HG03521 (cell line): ENCODE data around the gene CSTF3.
"Not testable (repeated sequence)": the region's sequence is repeated elsewhere in the genome, so short reads cannot be mapped to it uniquely, and the experiment has no call there.

Experiments
- ATAC-seq: cut with Tn5 transposase; IDR thresholded peaks from one replicate; pipeline ENCODE4 v1.9.1; 2021; ENCODE audit warnings: mild to moderate bottlenecking, moderate library complexity; ENCODE audit not compliant: unreplicated experiment

CSTF3 gene

GRCh38 chr11:33162831-33163230, 1.6 kb upstream of the CSTF3 start:
- no peak for ATAC-seq

DNA sequence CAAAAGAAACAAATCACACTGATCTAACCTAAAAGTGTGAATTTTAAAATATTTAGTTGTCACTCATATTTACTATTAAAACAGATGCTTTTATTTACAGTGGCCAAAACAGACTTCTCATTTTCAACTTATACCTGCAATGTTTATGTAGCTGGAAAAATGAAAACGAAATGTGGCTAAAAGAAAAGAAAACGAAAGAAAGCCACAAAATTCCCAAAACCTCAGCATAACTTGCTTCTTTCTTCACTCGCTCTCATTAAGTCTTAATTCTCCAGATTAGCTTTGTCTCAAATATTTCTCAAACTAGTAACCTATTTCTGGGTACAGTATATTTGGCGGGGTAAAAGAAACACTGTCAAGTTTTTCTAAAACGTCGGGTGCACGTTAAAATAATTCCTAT, 693 bp downstream of the CSTF3 start:
- no peak for ATAC-seq

DNA sequence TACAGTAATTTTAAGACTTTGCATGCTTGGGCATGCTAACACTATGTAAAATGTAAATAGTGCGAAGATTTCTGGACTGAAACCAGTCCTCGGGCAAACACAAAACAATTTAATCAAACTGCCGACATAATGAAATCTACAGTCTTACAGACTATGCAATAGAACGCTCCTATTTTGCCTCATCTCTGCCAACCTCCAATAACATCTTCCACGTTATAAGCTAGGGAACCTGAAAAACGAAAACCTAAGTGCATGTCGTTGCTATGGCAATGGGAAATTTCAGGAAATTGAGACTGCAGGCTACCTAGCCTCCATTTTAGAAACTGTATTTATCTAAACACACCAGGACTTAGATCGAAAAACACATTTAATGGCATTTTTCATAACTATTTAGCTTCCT, 1.1 kb downstream of the CSTF3 start:
- no peak for ATAC-seq

- ATAC-seq = not testable (repeated sequence)
Observed at GRCh38 chr11:33159378-33159867, 1.9 kb downstream of the CSTF3 start.

GRCh38 chr11:33158596-33159275, 2.5 kb downstream of the CSTF3 start:
- no peak for ATAC-seq

- ATAC-seq = no peak
Observed at GRCh38 chr11:33157103-33158027, 3.9 kb downstream of the CSTF3 start.

DNA sequence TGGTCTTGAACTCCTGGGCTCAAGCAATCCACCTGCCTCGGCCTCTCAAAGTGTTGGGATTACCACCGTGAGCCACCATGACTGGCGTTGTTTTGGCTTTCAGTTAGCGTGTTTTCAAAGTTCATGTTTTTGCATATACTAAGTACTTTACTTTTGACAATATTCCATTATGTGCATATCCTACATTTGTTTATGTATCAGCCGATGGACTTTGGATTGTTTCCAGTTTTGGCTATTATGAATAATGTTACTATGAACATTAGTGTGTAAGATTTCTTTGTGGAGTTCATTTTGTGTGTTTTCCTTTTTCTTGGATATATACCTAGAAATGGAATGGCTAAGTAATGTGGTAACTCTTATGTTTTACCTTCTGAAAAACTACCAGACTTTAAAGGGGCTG, 9.9 kb downstream of the CSTF3 start:
- no peak for ATAC-seq

DNA sequence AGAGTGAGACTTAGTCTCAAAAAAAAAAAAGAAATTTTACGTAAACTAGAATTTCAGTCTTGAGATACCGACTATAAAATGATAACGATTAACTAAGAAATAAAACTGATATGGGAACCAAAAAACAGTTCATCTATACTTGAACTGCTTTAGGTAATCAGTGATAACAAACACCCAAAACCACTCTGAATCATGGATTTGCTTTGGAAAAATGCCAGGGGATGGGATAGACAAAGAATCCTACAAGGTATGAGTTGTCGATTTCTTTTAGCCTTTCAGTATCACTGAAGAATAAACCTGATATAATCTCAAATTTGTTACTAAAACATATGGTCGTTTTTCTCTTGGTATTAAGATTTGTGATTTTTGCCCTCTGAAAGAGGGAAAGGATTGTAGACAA, 13.7 kb downstream of the CSTF3 start:
- ATAC-seq = no peak

DNA sequence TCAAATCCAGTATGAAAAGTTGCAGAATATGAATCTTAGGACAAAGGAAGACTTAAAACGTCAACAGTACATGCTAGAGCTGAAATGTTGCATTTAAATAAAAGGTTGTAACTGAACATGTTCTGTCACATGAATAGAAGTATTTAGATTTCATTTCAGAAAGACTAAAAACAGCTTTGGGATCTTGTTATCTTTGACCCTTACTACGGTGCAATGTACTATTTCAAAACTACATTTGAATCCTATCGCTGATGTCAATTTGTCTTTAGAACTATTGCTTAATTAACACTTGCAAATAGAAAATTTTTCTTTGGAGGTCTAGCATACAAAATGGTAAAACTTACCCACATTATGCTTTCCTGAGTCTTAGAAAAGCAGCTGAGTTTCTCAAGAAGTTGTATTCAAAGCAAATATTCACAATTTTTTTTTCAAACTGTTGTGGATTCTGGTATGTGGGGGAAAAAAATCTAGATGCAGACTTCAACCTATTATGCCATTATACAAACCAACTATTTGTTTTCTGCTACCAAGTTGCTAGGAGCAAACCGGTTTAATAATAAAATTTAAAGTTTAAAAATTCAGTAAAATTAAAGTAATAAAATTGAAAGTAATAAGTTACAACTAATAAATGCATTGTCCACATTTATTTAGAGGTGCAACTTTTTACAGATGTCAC, 25.4 kb downstream of the CSTF3 start:
- no peak for ATAC-seq

DNA sequence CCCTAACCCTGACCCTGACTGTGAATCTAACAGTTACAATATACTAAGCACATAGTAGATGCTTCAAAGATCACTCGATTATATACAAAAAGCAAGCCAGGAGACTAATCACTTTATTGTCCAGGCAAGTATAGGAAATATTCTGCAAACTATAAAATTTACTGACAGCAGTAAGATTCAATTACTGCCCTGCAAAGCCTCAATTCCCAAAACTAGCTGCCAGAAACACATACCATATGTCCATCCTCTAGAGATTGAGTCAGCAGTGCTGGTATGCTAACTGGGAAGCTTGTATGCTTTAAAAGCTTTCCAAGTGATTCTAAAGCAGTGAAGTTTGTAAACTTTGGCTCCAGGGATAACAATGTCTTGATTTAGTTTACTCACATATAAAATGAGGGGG, 26.1 kb downstream of the CSTF3 start:
- ATAC-seq = no peak

DNA sequence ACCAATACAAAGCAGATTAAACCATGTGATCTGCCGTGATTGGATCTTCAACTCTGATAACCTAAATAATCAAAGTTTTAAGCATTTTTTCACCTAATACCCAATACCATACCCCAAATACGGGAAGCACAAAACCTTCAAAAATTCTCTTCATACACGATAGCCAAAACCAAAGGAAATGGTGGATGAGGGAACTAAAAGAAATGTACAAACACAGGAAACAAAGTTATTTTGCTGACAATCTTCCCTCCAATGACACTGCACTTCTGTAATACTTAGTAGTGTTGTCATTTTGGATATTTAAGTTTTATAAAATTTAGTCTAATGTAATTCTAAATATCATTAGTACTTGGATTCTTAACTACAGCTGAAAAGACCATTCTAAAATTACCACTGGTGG, 27.0 kb downstream of the CSTF3 start:
- ATAC-seq = no peak

DNA sequence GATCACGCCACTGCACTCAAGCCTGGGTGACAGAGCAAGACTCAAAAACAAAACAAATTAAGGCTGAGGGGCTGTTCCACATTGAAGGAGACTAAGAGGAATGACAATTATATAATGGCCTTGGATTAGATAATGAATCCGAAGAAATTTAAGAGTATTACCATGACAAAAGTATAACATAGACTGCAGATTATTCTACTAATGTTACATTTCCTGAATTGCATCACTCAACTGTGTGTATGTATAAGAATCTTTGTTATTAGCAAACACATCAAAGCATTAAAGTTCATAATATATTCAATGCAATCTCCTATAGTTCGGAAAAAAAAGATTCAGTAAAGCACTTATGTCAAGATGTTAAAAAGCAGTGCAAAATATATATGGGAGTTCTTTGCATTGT, 27.5 kb downstream of the CSTF3 start:
- ATAC-seq = no peak

DNA sequence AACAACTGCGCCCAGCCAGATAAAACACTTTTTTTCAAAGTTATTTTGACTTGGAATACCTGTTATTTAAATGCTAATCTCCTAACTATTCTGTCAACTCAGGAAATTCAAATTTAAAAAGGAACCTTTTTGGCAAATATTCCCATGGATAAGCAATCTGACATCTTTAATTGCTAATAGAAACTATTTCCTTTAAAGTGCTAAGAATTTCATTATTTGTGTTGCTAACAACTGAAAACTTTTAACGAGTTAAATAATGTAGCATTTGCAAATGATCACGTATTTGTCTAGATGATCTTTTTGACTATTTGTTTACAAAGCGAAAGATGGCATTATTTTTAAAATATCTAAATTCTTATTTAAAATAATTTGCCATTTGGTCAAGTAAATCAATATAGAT, 28.8 kb downstream of the CSTF3 start:
- ATAC-seq = no peak

DNA sequence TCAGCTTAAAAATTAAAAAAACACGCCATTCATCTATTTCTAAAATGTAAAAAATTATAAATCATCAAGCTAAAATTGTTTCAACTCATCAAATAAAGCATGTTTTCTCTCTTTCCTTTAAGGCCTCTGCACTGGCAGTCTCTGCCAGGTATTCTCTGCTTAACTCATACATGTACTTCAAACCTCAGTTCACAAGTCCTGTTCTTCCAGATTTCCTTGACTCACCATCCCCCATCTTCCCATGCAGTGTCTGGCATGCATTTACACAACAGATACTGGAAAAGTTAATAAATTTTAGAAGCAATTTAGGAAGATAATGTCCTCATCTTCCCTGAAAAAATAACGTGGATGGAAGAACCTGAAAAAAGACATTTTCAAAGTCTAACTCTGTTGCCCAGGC, 32.5 kb downstream of the CSTF3 start:
- ATAC-seq = no peak

- ATAC-seq = no peak
Observed at GRCh38 chr11:33125611-33126010, 35.7 kb downstream of the CSTF3 start.

DNA sequence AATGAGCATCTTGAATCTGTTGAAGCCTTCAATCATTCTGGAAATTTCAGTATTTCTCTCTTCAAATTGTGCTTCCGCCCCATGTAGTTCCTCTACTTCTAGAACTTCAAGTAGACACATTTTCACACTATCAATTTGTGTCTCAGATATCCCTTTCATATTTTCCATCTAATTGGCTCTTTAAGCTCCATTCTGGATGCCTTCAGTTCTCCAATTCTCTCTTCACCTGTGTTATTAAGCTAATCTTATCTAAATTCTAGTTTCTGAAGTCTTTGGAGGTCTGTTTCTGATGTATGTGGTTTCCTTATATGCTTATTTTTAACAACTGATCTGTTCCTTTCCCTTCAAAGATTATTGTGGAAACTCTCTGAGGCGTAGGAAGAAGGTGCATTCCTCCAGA, 36.3 kb downstream of the CSTF3 start:
- ATAC-seq = no peak

GRCh38 chr11:33122696-33123095, 38.6 kb downstream of the CSTF3 start:
- ATAC-seq = not testable (repeated sequence)

DNA sequence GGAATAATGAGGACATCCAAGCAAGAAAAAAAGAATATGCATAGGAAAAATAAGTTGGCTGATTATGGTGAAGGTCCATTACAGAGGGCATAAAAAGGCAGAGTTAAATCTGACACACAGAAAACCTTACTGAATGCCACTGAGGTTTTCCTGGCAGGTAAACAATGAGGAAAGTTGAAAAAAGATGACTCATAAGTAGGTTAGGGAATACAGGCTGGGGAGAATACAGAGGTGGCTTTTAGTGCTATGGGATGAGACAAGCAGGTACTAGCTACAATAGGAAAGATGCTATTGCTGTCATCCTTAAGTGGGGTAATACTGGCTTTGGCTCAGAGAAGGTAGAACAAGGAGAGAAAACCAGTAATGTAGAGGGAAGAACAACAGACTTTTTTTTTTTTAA, 44.7 kb downstream of the CSTF3 start:
- ATAC-seq = no peak

- no peak for ATAC-seq
Observed at GRCh38 chr11:33110083-33110482, 51.2 kb downstream of the CSTF3 start.

- no peak for ATAC-seq
Observed at GRCh38 chr11:33109294-33109895, 51.9 kb downstream of the CSTF3 start.

DNA sequence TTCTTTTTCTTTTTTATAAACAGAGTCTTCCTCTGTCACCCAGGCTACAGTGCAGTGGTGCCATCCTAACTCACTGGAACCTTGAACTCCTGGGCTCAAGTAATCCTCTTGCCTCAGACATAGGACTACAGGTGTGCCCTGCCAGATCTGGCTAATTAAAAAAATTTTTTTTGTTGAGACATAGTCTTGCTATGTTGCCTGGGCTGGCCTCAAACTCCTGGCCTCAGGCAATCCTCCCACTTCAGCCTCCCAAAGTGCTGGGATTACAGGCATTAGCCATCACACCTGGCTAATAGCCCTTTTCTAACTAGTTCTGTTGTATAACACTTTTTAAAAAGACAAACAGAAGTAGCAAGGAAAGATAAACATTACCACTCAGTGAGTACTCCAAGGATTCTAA, 57.4 kb downstream of the CSTF3 start:
- ATAC-seq = no peak
